Fibroblast of the aortic adventitia (primary cell): ENCODE measurements around the gene FAM120A. TPM values are rescaled to one million over a fixed set of nuclear protein-coding genes. Genes with fewer than 3 reads are reported as not detected.

ENCODE experiments used
- DNase-seq: peaks from one replicate; pipeline ENCODE4 v3.0.0-alpha.2; 2010; ENCODE audit warnings: low read depth
- H3K4me3 ChIP-seq: 2 replicates; pipeline ENCODE4 v1.5.1; 2011; ENCODE audit warnings: low read depth, mild to moderate bottlenecking, control low read depth, low read length, moderate library complexity
- CTCF ChIP-seq: IDR thresholded peaks from 2 replicates; pipeline ENCODE4 v1.5.1; 2011; ENCODE audit warnings: mild to moderate bottlenecking, low read length, control low read depth, inconsistent platforms; ENCODE audit not compliant: insufficient read depth
- total RNA-seq: library from RNA; depleted of rRNA; stranded (reverse); fragments of >200 nt; gene quantifications from 2 replicates; pipeline ENCODE4 v1.2.3, GENCODE V29; 2012; ENCODE audit warnings: low replicate concordance

The FAM120A gene
- total RNA-seq, 1 donor, result 116 TPM

DNA sequence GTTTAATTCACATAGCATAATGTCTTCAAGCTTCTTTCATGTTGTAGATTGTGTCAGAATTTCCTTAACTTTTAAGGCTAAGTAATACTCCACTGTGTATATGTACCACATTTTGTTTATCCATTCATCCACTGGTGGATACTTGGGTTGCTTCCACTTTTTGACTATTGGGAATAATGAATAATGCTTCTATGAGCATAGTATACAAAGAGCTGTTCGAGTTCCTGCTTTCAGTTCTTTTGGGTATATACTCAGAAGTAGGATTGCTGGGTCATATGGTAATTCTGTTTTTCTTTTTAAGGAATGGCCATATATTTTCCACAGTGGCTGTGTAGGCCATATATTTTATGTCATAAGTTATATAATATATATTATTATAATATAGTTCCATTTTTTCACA lies 5.5 kb downstream of the FAM120A start:
- H3K4me3 ChIP-seq, result no peak overlapping the region
- no peak for DNase-seq
- TF ChIP-seq CTCF, result no peak

DNA sequence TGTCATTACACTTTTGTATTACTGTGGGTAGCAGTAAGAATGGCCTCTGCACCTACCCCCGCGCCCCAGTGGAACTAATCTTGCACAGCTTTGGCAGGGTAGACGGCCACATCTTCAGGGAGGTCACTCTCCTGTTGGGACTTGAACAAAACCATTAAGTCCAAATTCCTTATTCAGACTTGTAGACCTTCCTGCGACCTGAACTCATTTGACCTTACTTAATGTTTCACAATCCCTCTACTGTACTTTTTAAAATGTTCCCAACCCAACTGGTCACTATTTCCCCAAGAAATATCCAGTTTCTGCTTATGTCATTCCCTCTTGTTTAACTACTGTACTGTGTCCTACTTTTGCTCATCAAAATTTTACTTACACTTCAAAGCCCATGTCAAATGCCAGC lies 7.2 kb downstream of the FAM120A start:
- TF ChIP-seq CTCF, result no peak
- H3K4me3 ChIP-seq, result no peak overlapping the region
- DNase-seq, result no peak

DNA sequence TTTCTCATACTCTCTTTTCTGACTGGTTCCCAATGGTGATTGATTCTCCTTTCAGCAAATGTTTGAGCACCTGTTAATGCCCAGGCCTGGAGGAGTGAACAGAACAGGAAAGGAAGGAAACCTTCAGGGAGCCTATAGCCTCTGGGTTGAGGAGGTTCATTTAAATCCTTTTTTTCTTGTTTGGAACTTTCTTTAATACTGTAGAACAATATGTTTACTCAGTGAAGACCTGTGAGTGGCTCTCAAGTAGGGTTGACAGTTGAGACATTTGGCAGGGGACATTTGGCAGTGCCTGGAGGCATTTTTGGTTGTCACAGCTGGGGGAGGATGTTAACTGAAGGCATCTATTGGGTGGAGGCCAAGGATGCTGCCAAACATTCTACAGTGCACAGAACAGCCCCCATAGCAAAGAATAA lies 8.0 kb downstream of the FAM120A start:
- no peak overlapping the region for H3K4me3 ChIP-seq
- no peak for TF ChIP-seq CTCF
- no peak for DNase-seq

DNA sequence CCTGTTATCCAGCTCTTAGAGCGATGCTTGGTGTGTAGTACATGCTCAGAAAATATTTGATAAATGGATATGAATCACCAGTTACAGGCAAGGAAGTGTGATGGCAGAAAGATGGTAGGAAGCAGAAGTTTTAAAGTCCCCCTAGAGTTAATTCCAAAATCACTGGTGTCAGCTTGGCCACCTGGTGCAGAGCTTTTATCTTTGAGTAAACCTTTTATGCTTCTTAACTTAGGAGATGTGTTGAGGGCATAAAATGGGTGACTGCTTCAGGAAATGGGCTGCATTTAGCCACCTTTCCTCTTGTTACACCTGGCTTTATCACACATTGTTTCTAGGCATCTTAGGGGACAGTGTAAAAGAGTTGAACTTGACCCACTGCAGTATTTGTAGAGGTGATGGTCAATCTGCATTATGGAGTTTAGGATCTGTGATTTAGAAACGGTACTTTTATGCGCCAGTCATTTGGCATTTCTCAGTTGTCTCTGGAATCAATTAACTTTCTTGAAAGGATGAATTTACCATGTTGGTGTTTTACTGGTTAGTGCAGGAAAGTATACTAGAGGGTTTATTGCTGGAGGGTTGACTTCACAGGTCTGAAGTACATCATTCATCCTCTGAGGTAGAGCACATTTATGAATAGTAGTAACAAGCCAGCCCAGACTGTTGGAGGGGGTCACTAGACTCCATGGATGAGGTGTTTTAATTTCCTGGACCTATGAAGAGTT lies 9.4 kb downstream of the FAM120A start:
- DNase-seq, result no peak
- no peak overlapping the region for H3K4me3 ChIP-seq
- no peak for TF ChIP-seq CTCF

DNA sequence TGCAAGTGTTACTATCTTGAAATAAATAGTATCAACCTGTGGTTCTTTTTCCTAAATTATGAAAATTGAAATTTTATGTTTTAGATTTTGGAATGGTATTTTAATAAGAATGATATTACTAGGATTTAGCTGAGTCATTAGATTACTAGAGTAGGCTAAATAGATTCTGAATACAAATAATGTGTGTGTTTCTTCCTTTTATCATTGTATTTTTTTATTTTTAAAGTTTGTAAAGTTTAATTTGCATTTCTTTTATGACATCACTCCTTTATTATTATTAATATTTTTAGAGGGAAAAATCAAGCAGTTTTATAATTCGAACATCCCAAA lies 9.9 kb downstream of the FAM120A start:
- TF ChIP-seq CTCF, result no peak
- no peak overlapping the region for H3K4me3 ChIP-seq
- DNase-seq, result no peak

DNA sequence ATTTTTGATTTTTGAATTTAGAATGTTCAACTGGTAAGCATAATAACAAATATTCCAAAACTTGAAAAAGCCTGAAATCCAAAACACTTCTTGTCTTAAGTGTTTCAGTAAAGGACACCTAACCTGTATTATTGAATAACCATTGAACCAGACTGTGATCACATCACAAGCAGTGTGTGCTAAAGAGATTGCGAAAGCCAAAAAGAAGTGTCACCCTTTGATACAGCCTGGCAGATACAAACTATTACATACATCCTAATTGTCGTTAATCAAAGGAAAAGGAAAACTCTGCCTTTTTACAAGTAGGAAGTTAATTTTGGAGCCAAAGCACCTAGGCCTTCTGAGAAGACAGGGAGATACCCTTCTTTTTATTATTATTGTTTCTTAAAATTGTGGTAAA lies 10.3 kb downstream of the FAM120A start:
- DNase-seq, result no peak
- no peak for TF ChIP-seq CTCF

GRCh38 chr9:93463638-93464248 lies 12.3 kb downstream of the FAM120A start:
- no peak for TF ChIP-seq CTCF
- no peak for DNase-seq
- no peak overlapping the region for H3K4me3 ChIP-seq

More for the DNA sequence above, 10.3 kb downstream of the FAM120A start:
- H3K4me3 ChIP-seq, result no peak overlapping the region
